ENCODE data around the gene PDCD4. TPM values are rescaled to one million over a fixed set of nuclear protein-coding genes. Genes with fewer than 3 reads are reported as not detected.

The PDCD4 gene
- total and polyA plus RNA-seq, 2 donors (not counting 3 experiments of a cell fraction or from before 2014, with no cell fraction given) = 14.4 to 47.9 TPM

GRCh38 chr10:110861930-110862649 is 9.6 kb upstream of the PDCD4 start:
- BruUV-seq (replicated peaks) = no TSS peak
- no peak overlapping the region for H3K27ac ChIP-seq (ENCODE audit: insufficient read depth, low read depth, low read length)
- H2AFZ ChIP-seq (ENCODE audit: low read depth, low read length) = no peak overlapping the region
- no peaks in the 10 kb centered on the region for H3K79me2 ChIP-seq (ENCODE audit: control insufficient read depth, insufficient read depth, low read length)
- H3K27me3 ChIP-seq (ENCODE audit: control insufficient read depth in 2 of 2, insufficient read depth in 2 of 2, low read length in 2 of 2) = peaks cover 6 to 10% of the 10 kb centered on the region in 2 experiments
- no peaks in the 10 kb centered on the region for H3K4me1 ChIP-seq (ENCODE audit: control insufficient read depth, extremely low read depth, insufficient read depth, low read length)
- H3K9ac ChIP-seq (replicated peaks; ENCODE audit: extremely low read depth, insufficient read depth, low read length) = no peak overlapping the region
- ChIA-PET POLR2A (no interaction called here), CTCF (no interaction called here)
- H3K4me3 ChIP-seq (replicated peaks in 1 of 3; ENCODE audit: insufficient read depth in 1 of 3, low read depth in 1 of 3, low read length in 3 of 3) = no peak overlapping the region
- dilution Hi-C loops (cut with MboI; ENCODE audit: extremely low pct_ligation_motif_present, low sequenced_read_pairs) = no loop called here
- H3K4me2 ChIP-seq (ENCODE audit: insufficient read depth, low read length) = no peak overlapping the region
- no peaks in the 10 kb centered on the region for H3K9me1 ChIP-seq (replicated peaks; ENCODE audit: control insufficient read depth, extremely low read depth, insufficient read depth, low read length)
- FAIRE-seq (no peak), DNase-seq (ENCODE audit: low read depth, low spot score) (no peak)
- H3K9me3 ChIP-seq (replicated peaks; ENCODE audit: control insufficient read depth, insufficient read depth, low read length) = no peaks in the 10 kb centered on the region
- H3K36me3 ChIP-seq (ENCODE audit: control insufficient read depth in 2 of 2, extremely low read depth in 1 of 2, insufficient read depth in 2 of 2, low read length in 2 of 2) = no peaks in the 10 kb centered on the region
- H4K20me1 ChIP-seq (replicated peaks; ENCODE audit: control insufficient read depth, extremely low read depth, insufficient read depth, low read length) = no peaks in the 10 kb centered on the region
- TF ChIP-seq GATA2 (IDR thresholded peaks at IDR 0.05; ENCODE audit: insufficient read depth, insufficient read length, low read depth, low read length) (no peak), MAX (IDR thresholded peaks at IDR 0.05; ENCODE audit: insufficient read depth, insufficient read length) (no peak), POLR2AphosphoS5 (IDR thresholded peaks at IDR 0.05; ENCODE audit: insufficient read depth, low read depth, low read length) (no peak)
- intact Hi-C loops (cut with micrococcal nuclease) = loop anchor here (5.0 kb wide), 1 partner anchor 85 kb away; no protein-coding TSS in a partner anchor

- ChIA-PET POLR2A (no interaction called here), CTCF (no interaction called here)
- TF ChIP-seq GATA2 (IDR thresholded peaks at IDR 0.05; ENCODE audit: insufficient read depth, insufficient read length, low read depth, low read length) = no peak
- no peak for TF ChIP-seq POLR2A (IDR thresholded peaks at IDR 0.05; ENCODE audit: low read depth, low read length)
- no peak for TF ChIP-seq MYC (IDR thresholded peaks at IDR 0.05; ENCODE audit: low read depth, low read length)
- no peak for TF ChIP-seq JUN (IDR thresholded peaks at IDR 0.05; ENCODE audit: borderline replicate concordance, insufficient read depth, insufficient read length, low read depth)
- no peak for TF ChIP-seq EZH2 (IDR thresholded peaks at IDR 0.05; ENCODE audit: borderline replicate concordance, low read depth, low read length, severe bottlenecking)
- no peak for TF ChIP-seq FOS (IDR thresholded peaks at IDR 0.05; ENCODE audit: borderline replicate concordance, insufficient read depth, low read length)
- no peak for TF ChIP-seq MAX (IDR thresholded peaks at IDR 0.05; ENCODE audit: insufficient read depth, insufficient read length)
- no peak for TF ChIP-seq CTCF (IDR thresholded peaks at IDR 0.05; ENCODE audit: extremely low read depth in 1 of 2, insufficient read depth in 1 of 2, low read depth in 1 of 2, low read length in 2 of 2)
- TF ChIP-seq POLR2AphosphoS5 (IDR thresholded peaks at IDR 0.05; ENCODE audit: insufficient read depth, low read depth, low read length) = no peak
- H3K9me1 ChIP-seq (replicated peaks; ENCODE audit: control insufficient read depth, extremely low read depth, insufficient read depth, low read length) = no peaks in the 10 kb centered on the region
- H3K4me1 ChIP-seq (ENCODE audit: control insufficient read depth, extremely low read depth, insufficient read depth, low read length) = no peaks in the 10 kb centered on the region
- DNase-seq (ENCODE audit: low read depth, low spot score) (no peak), FAIRE-seq (no peak)
- dilution Hi-C loops (cut with MboI; ENCODE audit: extremely low pct_ligation_motif_present, low sequenced_read_pairs) = no loop called here
- intact Hi-C loops (cut with micrococcal nuclease) = loop anchor here (5.0 kb wide), 1 partner anchor 86 kb away; no protein-coding TSS in a partner anchor
- H3K79me2 ChIP-seq (ENCODE audit: control insufficient read depth, insufficient read depth, low read length) = no peaks in the 10 kb centered on the region
- H3K4me3 ChIP-seq (replicated peaks in 1 of 3; ENCODE audit: insufficient read depth in 1 of 3, low read depth in 1 of 3, low read length in 3 of 3) = no peak overlapping the region
- no peak overlapping the region for H3K4me2 ChIP-seq (ENCODE audit: insufficient read depth, low read length)
- H3K36me3 ChIP-seq (ENCODE audit: control insufficient read depth in 2 of 2, extremely low read depth in 1 of 2, insufficient read depth in 2 of 2, low read length in 2 of 2) = no peaks in the 10 kb centered on the region
- peaks cover 8 to 13% of the 10 kb centered on the region in 2 experiments for H3K27me3 ChIP-seq (ENCODE audit: control insufficient read depth in 2 of 2, insufficient read depth in 2 of 2, low read length in 2 of 2)
- H3K9ac ChIP-seq (replicated peaks; ENCODE audit: extremely low read depth, insufficient read depth, low read length) = no peak overlapping the region
- H2AFZ ChIP-seq (ENCODE audit: low read depth, low read length) = no peak overlapping the region
- H3K9me3 ChIP-seq (replicated peaks; ENCODE audit: control insufficient read depth, insufficient read depth, low read length) = no peaks in the 10 kb centered on the region
- no peak overlapping the region for H3K27ac ChIP-seq (ENCODE audit: insufficient read depth, low read depth, low read length)
- no TSS peak for BruUV-seq (replicated peaks)
- no peaks in the 10 kb centered on the region for H4K20me1 ChIP-seq (replicated peaks; ENCODE audit: control insufficient read depth, extremely low read depth, insufficient read depth, low read length)
These were observed 8.8 kb upstream of the PDCD4 start for GRCh38 chr10:110862961-110863360.

Data from endothelial cell of umbilical vein (primary cell).